NCI-H2227 treated with DMSO at 0.1 percent for 48 hours (cell line): ENCODE results near the gene ERICH6.

Source experiments
- DNase-seq: peaks from one replicate; lab custom pipeline; 2025; lab: John Stamatoyannopoulos, UW

The ERICH6 gene

DNA sequence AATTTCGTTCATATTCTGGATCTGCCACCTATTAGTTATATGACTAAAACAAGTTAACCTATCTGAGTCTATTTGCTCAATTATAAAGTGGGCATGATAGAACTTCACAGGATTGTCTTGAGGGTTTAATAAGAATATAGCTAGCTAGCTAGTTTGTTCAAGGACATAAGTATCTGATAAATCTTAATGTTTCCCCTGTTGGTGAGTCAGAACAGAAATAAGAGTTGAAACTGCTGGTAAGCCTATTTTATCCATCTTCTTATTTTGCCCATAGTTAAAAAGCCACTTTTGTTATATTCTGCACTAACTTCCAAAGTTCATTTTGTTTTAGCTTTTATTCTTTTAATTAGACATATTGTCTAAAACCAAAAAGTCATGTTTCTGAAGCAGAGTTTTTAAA, 91.2 kb downstream of the ERICH6 start:
- DNase-seq, result no peak

DNA sequence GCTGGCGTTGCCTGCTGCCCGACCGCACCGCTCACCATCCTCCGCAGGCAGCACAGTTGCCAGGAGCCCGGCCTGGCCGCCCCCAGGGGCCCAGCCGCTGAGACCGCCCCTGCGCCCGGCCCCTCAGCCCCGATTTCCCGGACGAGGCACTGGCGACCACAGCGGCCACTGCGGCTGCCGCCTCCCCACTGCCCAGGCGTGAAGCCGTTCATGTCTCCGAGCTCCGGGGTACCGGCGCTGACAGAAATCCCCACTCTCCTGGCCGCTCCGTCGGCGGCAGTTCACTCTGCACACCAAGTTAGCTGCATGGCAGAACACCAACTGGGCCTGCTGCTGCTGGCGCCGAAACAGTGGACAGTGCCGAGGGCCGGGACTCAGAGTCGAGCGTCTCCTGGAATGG, 92.1 kb downstream of the ERICH6 start:
- DNase-seq, result no peak

DNA sequence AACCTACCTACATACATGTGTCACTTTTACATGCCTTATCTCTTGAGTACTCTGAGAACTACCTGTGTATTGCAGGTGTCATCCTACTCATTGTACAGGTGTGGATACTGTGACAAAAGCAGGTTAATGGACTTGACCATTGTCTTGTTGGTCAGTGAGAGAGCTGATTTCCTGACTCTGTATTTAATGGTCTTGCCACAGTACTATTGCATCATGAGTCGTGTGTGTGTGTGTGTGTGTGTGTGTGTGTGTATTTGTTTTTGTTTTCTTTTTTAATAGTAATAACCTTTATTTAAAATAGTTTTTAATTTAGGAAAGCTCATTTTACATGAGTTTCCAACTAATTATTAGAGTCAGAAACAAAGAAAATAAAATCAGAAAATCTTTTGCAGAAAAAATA, 92.9 kb downstream of the ERICH6 start:
- no peak for DNase-seq

DNA sequence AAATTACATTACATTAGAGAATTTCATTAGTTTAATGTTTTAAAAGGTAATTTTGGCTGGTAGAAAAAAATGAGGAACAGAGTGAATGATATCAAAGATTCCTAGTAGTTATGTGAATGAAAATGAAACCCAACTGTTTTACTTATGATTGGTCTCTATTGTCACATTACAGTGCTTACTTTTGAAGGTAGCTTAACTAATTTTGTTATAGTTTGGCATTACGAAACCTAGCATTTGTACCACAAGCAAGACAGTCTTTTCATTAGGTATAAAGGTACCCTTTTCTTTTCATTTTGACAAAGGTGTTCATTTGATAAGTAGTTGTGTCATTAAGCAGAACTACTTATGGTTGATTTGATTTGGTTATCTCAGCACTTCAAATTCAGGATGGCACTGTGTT, 93.7 kb downstream of the ERICH6 start:
- DNase-seq, result no peak
